HepG2 (cell line): ENCODE measurements around the gene NOP14. TPM values are rescaled to one million over a fixed set of nuclear protein-coding genes. Genes with fewer than 3 reads are reported as not detected.

Experiments
- ATAC-seq: fragments of 200-7000 bp; cut with Tn5 transposase; 3 replicates; pipeline ENCODE4 v1.9.1; 2020; ENCODE audit warnings: mild to moderate bottlenecking, moderate library complexity
- BruUV-seq: library from RNA; stranded (reverse); fragments of 400-500 nt; replicated peaks from 2 replicates; lab custom pipeline; 2021; lab: Mats Ljungman, UMichigan
- CTCF ChIA-PET: fragments of 300-600 bp; formaldehyde crosslinking; extraction: SDS; loops from one replicate; lab custom pipeline; 2021; ENCODE audit warnings: low total read pairs, inconsistent platforms, low intra/inter-chr PET ratio; lab: Yijun Ruan, JAX
- POLR2A ChIA-PET: fragments of 350-600 bp; sonication (Branson Sonifier 250); formaldehyde crosslinking; loops from one replicate; lab custom pipeline; 2020; ENCODE audit warnings: antibody characterized with exemption, inconsistent platforms; lab: Yijun Ruan, JAX
- DNase-seq: peaks from one replicate; pipeline ENCODE4 v3.0.0-alpha.2; 2015; ENCODE audit warnings: low spot score
- FAIRE-seq: peaks from 3 replicates; lab custom pipeline; 2011; peaks lifted over from hg19 to GRCh38; lab: Jason Lieb, UNC
- H2AFZ ChIP-seq: one replicate; pipeline ENCODE4 v1.6.1; 2011; ENCODE audit warnings: low read length, inconsistent platforms
- H3K27ac ChIP-seq: fragments of 300-600 bp; 3 replicates; pipeline ENCODE4 v1.8.0; 2011; ENCODE audit warnings: mixed run types, mild to moderate bottlenecking, mixed read lengths, low read length, inconsistent platforms; ENCODE audit not compliant: insufficient read depth; ENCODE audit errors: extremely low read length
- H3K27me3 ChIP-seq, 2 experiments: fragments of 200-600 bp in 1 of 2; 2 replicates in 1 of 2; 3 replicates in 1 of 2; pipeline versions ENCODE4 v1.6.0 to v1.8.0; 2011; ENCODE audit warnings: low read length in 2 of 2, mild to moderate bottlenecking in 2 of 2, moderate library complexity in 2 of 2, inconsistent platforms in 1 of 2; ENCODE audit not compliant: insufficient read depth in 2 of 2, control insufficient read depth in 1 of 2
- H3K36me3 ChIP-seq, 2 experiments: fragments of 200-600 bp in 1 of 2; replicated peaks in 1 of 2; 2 replicates in 1 of 2; 3 replicates in 1 of 2; pipeline versions ENCODE4 v1.5.1 to v1.8.0; 2011; ENCODE audit warnings: low read length in 2 of 2, inconsistent platforms in 1 of 2; ENCODE audit not compliant: insufficient read depth in 2 of 2, control insufficient read depth in 1 of 2
- H3K4me1 ChIP-seq: 2 replicates; pipeline ENCODE4 v1.5.1; 2012; ENCODE audit warnings: low read length, inconsistent platforms; ENCODE audit not compliant: insufficient read depth
- H3K4me2 ChIP-seq: 2 replicates; pipeline ENCODE4 v1.6.0; 2011; ENCODE audit warnings: low read depth, low read length, inconsistent platforms
- H3K4me3 ChIP-seq, 3 experiments: fragments of 200-600 bp in 1 of 3; sonication (generic), shearing (Covaris generic) in 1 of 3; replicated peaks in 1 of 3; 2 replicates each; pipeline ENCODE4 v1.5.1; 2011 to 2016; ENCODE audit warnings: low read length in 3 of 3, inconsistent platforms in 2 of 3, low read depth in 2 of 3, mild to moderate bottlenecking in 2 of 3, control low read depth in 1 of 3, mixed read lengths in 1 of 3; ENCODE audit not compliant: insufficient read depth in 1 of 3
- H3K79me2 ChIP-seq: one replicate; pipeline ENCODE4 v1.6.1; 2011; ENCODE audit warnings: low read length, inconsistent platforms; ENCODE audit not compliant: insufficient read depth
- H3K9ac ChIP-seq: 2 replicates; pipeline ENCODE4 v1.6.0; 2011; ENCODE audit warnings: mild to moderate bottlenecking, low read depth, low read length, inconsistent platforms; ENCODE audit not compliant: insufficient read depth
- H3K9me3 ChIP-seq: 2 replicates; pipeline ENCODE4 v1.5.1; 2012; ENCODE audit warnings: mild to moderate bottlenecking, low read length
- H4K20me1 ChIP-seq: 2 replicates; pipeline ENCODE4 v1.6.0; 2011; ENCODE audit warnings: inconsistent platforms, mild to moderate bottlenecking, low read length, moderate library complexity; ENCODE audit not compliant: insufficient read depth
- ARID3A ChIP-seq: IDR thresholded peaks from 2 replicates; pipeline ENCODE4 v1.6.1; 2012; ENCODE audit warnings: low read depth, low read length, improper control_type of control experiment
- MEIS1 ChIP-seq: sonication (generic); formaldehyde crosslinking; IDR thresholded peaks from 2 replicates; pipeline ENCODE4 v1.9.0; 2021; ENCODE audit warnings: mild to moderate bottlenecking, missing genetic modification reagents, moderate library complexity, borderline replicate concordance
- ZBTB4 ChIP-seq: sonication (generic); formaldehyde crosslinking; IDR thresholded peaks from 2 replicates; pipeline ENCODE4 v1.4.0; 2020; ENCODE audit warnings: missing genetic modification reagents, mild to moderate bottlenecking, borderline replicate concordance
- ZMYM3 ChIP-seq: sonication (generic); formaldehyde crosslinking; IDR thresholded peaks from 2 replicates; pipeline ENCODE4 v1.5.1; 2020; ENCODE audit warnings: mild to moderate bottlenecking, missing genetic modification reagents
- WGBS: methylation state at CpG from one replicate; pipeline ENCODE4 v1.1.6; 2017; ENCODE audit warnings: low lambda C conversion rate; 5-methylcytosine and 5-hydroxymethylcytosine counted together
- in situ Hi-C: cut with HindIII; loops from 2 replicates; pipeline ENCODE4 v1.10.0; 2017; ENCODE audit warnings: low pct_unique_long_range_greater_than_20kb; ENCODE audit not compliant: extremely low pct_ligation_motif_present
- intact Hi-C: fragments of 100-400 bp; cut with micrococcal nuclease; formaldehyde crosslinking; loops from one replicate; pipeline ENCODE4 v1.10.0; 2022; ENCODE audit not compliant: unreplicated experiment
- polyA plus RNA-seq, 8 experiments: library from polyadenylated mRNA; depleted of rRNA in 3 of 8; stranded (reverse) in 7 of 8; unstranded in 1 of 8; fragments of >200 nt; fragmentation: Illumina TruSeq in 4 of 8; extraction: Trizol in 4 of 8; gene quantifications; 2 replicates each; pipeline versions ENCODE4 v1.2.1 to v1.2.3, GENCODE V29; 2011 to 2016; ENCODE audit warnings: low read depth in 4 of 8, missing spikeins in 1 of 8, mixed read lengths in 1 of 8; ENCODE audit not compliant: insufficient read depth in 1 of 8
- total RNA-seq, 5 experiments: library from RNA; depleted of rRNA; stranded (reverse); fragments of >200 nt; fragmentation: Illumina TruSeq; extraction: Trizol; gene quantifications; 2 replicates each; pipeline ENCODE4 v1.2.3, GENCODE V29; 2016; ENCODE audit warnings: low read depth in 1 of 5
- TF ChIP-seq, protein P1 (sequence below): sonication (generic); formaldehyde crosslinking; IDR thresholded peaks from 2 replicates; pipeline ENCODE4 v1.5.0; 2020; ENCODE audit warnings: mild to moderate bottlenecking, missing genetic modification reagents, borderline replicate concordance
- TF ChIP-seq, protein P2 (sequence below): IDR thresholded peaks from 2 replicates; pipeline ENCODE4 v1.6.1; 2012; ENCODE audit warnings: inconsistent platforms
- TF ChIP-seq, protein P3 (sequence below): sonication (generic); formaldehyde crosslinking; IDR thresholded peaks from 2 replicates; pipeline ENCODE4 v1.4.0; 2020; ENCODE audit warnings: missing genetic modification reagents

NOP14 gene
- total and polyA plus RNA-seq, 2 of the 13 experiments (the other 11 are each of a cell fraction or from before 2014, with no cell fraction given), result 6.9 to 47.9 TPM

GRCh38 chr4:2991243-2991642 lies 28.0 kb upstream of the NOP14 start:
- FAIRE-seq (no peak), ATAC-seq (no peak), DNase-seq (no peak)
- BruUV-seq, result no TSS peak
- H3K79me2 ChIP-seq, result no peaks in the 10 kb centered on the region
- in situ Hi-C loops (no loop called here), intact Hi-C loops (no loop called here)
- no peak overlapping the region for H3K4me3 ChIP-seq
- ChIA-PET CTCF (no interaction called here), POLR2A (no interaction called here)
- H3K9ac ChIP-seq, result no peak overlapping the region
- H3K27ac ChIP-seq, result no peak overlapping the region
- H3K4me2 ChIP-seq, result no peak overlapping the region
- H3K36me3 ChIP-seq, result no peaks in the 10 kb centered on the region
- H3K4me1 ChIP-seq, result no peaks in the 10 kb centered on the region
- no peak for TF ChIP-seq ZMYM3 (CRISPR knock-in tag)
- TF ChIP-seq, protein P1, sequence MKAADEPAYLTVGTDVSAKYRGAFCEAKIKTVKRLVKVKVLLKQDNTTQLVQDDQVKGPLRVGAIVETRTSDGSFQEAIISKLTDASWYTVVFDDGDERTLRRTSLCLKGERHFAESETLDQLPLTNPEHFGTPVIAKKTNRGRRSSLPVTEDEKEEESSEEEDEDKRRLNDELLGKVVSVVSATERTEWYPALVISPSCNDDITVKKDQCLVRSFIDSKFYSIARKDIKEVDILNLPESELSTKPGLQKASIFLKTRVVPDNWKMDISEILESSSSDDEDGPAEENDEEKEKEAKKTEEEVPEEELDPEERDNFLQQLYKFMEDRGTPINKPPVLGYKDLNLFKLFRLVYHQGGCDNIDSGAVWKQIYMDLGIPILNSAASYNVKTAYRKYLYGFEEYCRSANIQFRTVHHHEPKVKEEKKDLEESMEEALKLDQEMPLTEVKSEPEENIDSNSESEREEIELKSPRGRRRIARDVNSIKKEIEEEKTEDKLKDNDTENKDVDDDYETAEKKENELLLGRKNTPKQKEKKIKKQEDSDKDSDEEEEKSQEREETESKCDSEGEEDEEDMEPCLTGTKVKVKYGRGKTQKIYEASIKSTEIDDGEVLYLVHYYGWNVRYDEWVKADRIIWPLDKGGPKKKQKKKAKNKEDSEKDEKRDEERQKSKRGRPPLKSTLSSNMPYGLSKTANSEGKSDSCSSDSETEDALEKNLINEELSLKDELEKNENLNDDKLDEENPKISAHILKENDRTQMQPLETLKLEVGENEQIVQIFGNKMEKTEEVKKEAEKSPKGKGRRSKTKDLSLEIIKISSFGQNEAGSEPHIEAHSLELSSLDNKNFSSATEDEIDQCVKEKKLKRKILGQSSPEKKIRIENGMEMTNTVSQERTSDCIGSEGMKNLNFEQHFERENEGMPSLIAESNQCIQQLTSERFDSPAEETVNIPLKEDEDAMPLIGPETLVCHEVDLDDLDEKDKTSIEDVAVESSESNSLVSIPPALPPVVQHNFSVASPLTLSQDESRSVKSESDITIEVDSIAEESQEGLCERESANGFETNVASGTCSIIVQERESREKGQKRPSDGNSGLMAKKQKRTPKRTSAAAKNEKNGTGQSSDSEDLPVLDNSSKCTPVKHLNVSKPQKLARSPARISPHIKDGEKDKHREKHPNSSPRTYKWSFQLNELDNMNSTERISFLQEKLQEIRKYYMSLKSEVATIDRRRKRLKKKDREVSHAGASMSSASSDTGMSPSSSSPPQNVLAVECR (CRISPR knock-in tag), result no peak
- TF ChIP-seq, protein P2, sequence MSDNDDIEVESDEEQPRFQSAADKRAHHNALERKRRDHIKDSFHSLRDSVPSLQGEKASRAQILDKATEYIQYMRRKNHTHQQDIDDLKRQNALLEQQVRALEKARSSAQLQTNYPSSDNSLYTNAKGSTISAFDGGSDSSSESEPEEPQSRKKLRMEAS, result no peak
- TF ChIP-seq, protein P3, sequence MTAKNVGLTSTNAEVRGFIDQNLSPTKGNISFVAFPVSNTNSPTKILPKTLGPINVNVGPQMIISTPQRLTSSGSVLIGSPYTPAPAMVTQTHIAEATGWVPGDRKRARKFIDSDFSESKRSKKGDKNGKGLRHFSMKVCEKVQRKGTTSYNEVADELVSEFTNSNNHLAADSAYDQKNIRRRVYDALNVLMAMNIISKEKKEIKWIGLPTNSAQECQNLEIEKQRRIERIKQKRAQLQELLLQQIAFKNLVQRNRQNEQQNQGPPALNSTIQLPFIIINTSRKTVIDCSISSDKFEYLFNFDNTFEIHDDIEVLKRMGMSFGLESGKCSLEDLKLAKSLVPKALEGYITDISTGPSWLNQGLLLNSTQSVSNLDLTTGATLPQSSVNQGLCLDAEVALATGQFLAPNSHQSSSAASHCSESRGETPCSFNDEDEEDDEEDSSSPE (CRISPR knock-in tag), result no peak
- TF ChIP-seq MEIS1 (CRISPR knock-in tag), result no peak
- no peak for TF ChIP-seq ZBTB4 (CRISPR knock-in tag)
- TF ChIP-seq ARID3A, result no peak
- H3K27me3 ChIP-seq, result peaks cover 0 to 19% of the 10 kb centered on the region in 2 experiments; a peak in 3 of 5 replicates
- no peaks in the 10 kb centered on the region for H3K9me3 ChIP-seq
- 67% methylated on average over 4 of the region's 4 CpGs for WGBS
- H4K20me1 ChIP-seq, result no peaks in the 10 kb centered on the region
- H2AFZ ChIP-seq, result no peak overlapping the region
